ENCODE data around the gene LAMTOR4.
"Not testable (repeated sequence)": the region's sequence is repeated elsewhere in the genome, so short reads cannot be mapped to it uniquely, and the experiment has no call there.

Gene LAMTOR4

DNA sequence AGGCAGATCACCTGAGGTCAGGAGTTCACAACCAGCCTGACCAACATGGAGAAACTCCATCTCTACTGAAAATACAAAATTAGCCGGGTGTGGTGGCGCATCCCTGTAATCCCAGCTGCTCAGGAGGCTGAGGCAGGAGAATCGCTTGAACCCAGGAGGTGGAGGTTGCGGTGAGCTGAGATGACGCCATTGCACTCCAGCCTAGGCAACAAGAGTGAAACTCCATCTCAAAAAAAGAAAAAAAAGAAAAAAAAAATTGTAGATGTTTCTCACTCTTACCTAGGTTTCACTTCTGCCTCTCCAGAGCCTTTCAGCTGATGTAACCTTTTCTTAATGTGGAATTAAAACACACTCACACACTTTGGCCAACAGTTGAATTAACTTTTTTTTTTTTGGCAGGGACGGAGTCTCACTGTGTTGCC lies 47.2 kb downstream of the LAMTOR4 start:
- not testable (repeated sequence) for DNase-seq (ENCODE audit: low read depth in 1 of 2, low spot score in 1 of 2)

- DNase-seq (ENCODE audit: low read depth in 1 of 2, low spot score in 1 of 2), result no peak
These were observed 49.5 kb downstream of the LAMTOR4 start for GRCh38 chr7:100198266-100198665.

- no peak for DNase-seq (ENCODE audit: low read depth in 1 of 2, low spot score in 1 of 2)
These were observed 52.0 kb downstream of the LAMTOR4 start for GRCh38 chr7:100200693-100201092.
